PC-3 (cell line): ENCODE measurements around the gene CABCOCO1.

ENCODE experiments used
- CTCF ChIP-seq: fragments of 300-600 bp; sonication (generic); conservative IDR thresholded peaks from 2 replicates; pipeline ENCODE4 v1.5.1; 2017; ENCODE audit warnings: antibody characterized with exemption, low read depth, mild to moderate bottlenecking, low read length
- EZH2 ChIP-seq: fragments of 300-600 bp; sonication (generic); IDR thresholded peaks from one replicate; pipeline ENCODE4 v1.6.1; 2017; ENCODE audit warnings: antibody characterized with exemption, mild to moderate bottlenecking, low read length; ENCODE audit not compliant: unreplicated experiment
- EZH2phosphoT487 ChIP-seq: fragments of 300-600 bp; sonication (generic); IDR thresholded peaks from 2 replicates; pipeline ENCODE4 v1.6.1; 2018; ENCODE audit warnings: mild to moderate bottlenecking, antibody characterized with exemption, low read length, borderline replicate concordance

GRCh38 chr10:61682323-61682722 lies 19.6 kb downstream of the CABCOCO1 start:
- TF ChIP-seq CTCF (peak; percentile 74), EZH2 (no peak), EZH2phosphoT487 (no peak)
